Measurements from ENCODE around the gene FBXL13.
"Not testable (repeated sequence)": the region's sequence is repeated elsewhere in the genome, so short reads cannot be mapped to it uniquely, and the experiment has no call there.

GRCh38 chr7:102794567-102794966 lies 280.0 kb downstream of the FBXL13 start:
- TF ChIP-seq CTCF (conservative IDR thresholded peaks at IDR 0.05; ENCODE audit: low read depth in 2 of 2); REST (IDR thresholded peaks at IDR 0.05; ENCODE audit: unreplicated experiment); POLR2AphosphoS5 (IDR thresholded peaks at IDR 0.05; ENCODE audit: low read depth); EZH2 (IDR thresholded peaks at IDR 0.05; ENCODE audit: low read depth, unreplicated experiment); EZH2phosphoT487 (IDR thresholded peaks at IDR 0.05; ENCODE audit: unreplicated experiment); ZNF462 (CRISPR knock-in tag; IDR thresholded peaks at IDR 0.05); CREB1 (CRISPR knock-in tag; IDR thresholded peaks at IDR 0.05; ENCODE audit: low read depth); ZNF331 (CRISPR knock-in tag; IDR thresholded peaks at IDR 0.05; ENCODE audit: low read depth); JUNB (IDR thresholded peaks at IDR 0.05; ENCODE audit: unreplicated experiment); ETS1 (IDR thresholded peaks at IDR 0.05); ZNF114 (CRISPR knock-in tag; IDR thresholded peaks at IDR 0.05); NANOG (IDR thresholded peaks at IDR 0.05; ENCODE audit: borderline replicate concordance); STAT1 (IDR thresholded peaks at IDR 0.05; ENCODE audit: unreplicated experiment): not testable (repeated sequence)

Measured in GM23338 (cell line).